ENCODE results near the gene AKT1S1. TPM values are rescaled to one million over a fixed set of nuclear protein-coding genes. Genes with fewer than 3 reads are reported as not detected.

Gene AKT1S1
- total RNA-seq, 1 experiment from 2014 or later: 21.7 TPM

Other genes starting within 250 kb of the AKT1S1 start
- gene RRAS, start 237.2 kb downstream of the AKT1S1 start, total RNA-seq (2014; rRNA removed; shearing (Covaris generic)): 7.5 and 7.6 TPM in 2 replicates
- 15.9 and 16.3 TPM in 2 replicates for gene SCAF1, start 235.1 kb downstream of the AKT1S1 start, total RNA-seq (2014; rRNA removed; shearing (Covaris generic))
- 35.1 and 38.6 TPM in 2 replicates for gene IRF3, start 211.5 kb downstream of the AKT1S1 start, total RNA-seq (2014; rRNA removed; shearing (Covaris generic))
- gene BCL2L12, start 211.4 kb downstream of the AKT1S1 start, total RNA-seq (2014; rRNA removed; shearing (Covaris generic)): 45.2 and 61.7 TPM in 2 replicates
- gene PRMT1, start 200.1 kb downstream of the AKT1S1 start, total RNA-seq (2014; rRNA removed; shearing (Covaris generic)): 385 and 390 TPM in 2 replicates
- 5.5 and 7.7 TPM in 2 replicates for gene ADM5, start 187.8 kb downstream of the AKT1S1 start, total RNA-seq (2014; rRNA removed; shearing (Covaris generic))
- 15.2 and 20.4 TPM in 2 replicates for gene CPT1C, start 186.2 kb downstream of the AKT1S1 start, total RNA-seq (2014; rRNA removed; shearing (Covaris generic))
- gene TSKS, start 114.0 kb downstream of the AKT1S1 start, total RNA-seq (2014; rRNA removed; shearing (Covaris generic)): not detected in 2 replicates
- gene AP2A1, start 110.4 kb downstream of the AKT1S1 start, total RNA-seq (2014; rRNA removed; shearing (Covaris generic)): 66.5 and 68.8 TPM in 2 replicates
- gene FUZ, start 64.1 kb downstream of the AKT1S1 start, total RNA-seq (2014; rRNA removed; shearing (Covaris generic)): 27.6 and 27.9 TPM in 2 replicates
- gene MED25, start 59.1 kb downstream of the AKT1S1 start, total RNA-seq (2014; rRNA removed; shearing (Covaris generic)): 22.2 and 27.4 TPM in 2 replicates
- 77.1 and 91.2 TPM in 2 replicates for gene PTOV1, start 26.2 kb downstream of the AKT1S1 start, total RNA-seq (2014; rRNA removed; shearing (Covaris generic))
- gene PNKP, start 9.8 kb downstream of the AKT1S1 start, total RNA-seq (2014; rRNA removed; shearing (Covaris generic)): 24.2 and 40.6 TPM in 2 replicates
- gene TBC1D17, start 347 bp upstream of the AKT1S1 start, total RNA-seq (2014; rRNA removed; shearing (Covaris generic)): 9.1 and 9.4 TPM in 2 replicates
- gene IL4I1, start 19.5 kb upstream of the AKT1S1 start, total RNA-seq (2014; rRNA removed; shearing (Covaris generic)): not detected in 2 replicates
- gene ATF5, start 51.9 kb upstream of the AKT1S1 start, total RNA-seq (2014; rRNA removed; shearing (Covaris generic)): 8.4 and 8.9 TPM in 2 replicates
- 87.8 and 88.7 TPM in 2 replicates for gene NUP62, start 52.1 kb upstream of the AKT1S1 start, total RNA-seq (2014; rRNA removed; shearing (Covaris generic))
- gene SIGLEC11, start 83.8 kb upstream of the AKT1S1 start, total RNA-seq (2014; rRNA removed; shearing (Covaris generic)): 2.7 and 4.5 TPM in 2 replicates
- 16.9 and 23.1 TPM in 2 replicates for gene VRK3, start 148.0 kb upstream of the AKT1S1 start, total RNA-seq (2014; rRNA removed; shearing (Covaris generic))
- 18.9 and 21.4 TPM in 2 replicates for gene ZNF473, start 148.7 kb upstream of the AKT1S1 start, total RNA-seq (2014; rRNA removed; shearing (Covaris generic))

Data from SJCRH30 (cell line).